Body of pancreas (tissue), 4 donors: Measurements from ENCODE around the gene C5.

ENCODE experiments used
- POLR2A ChIP-seq, 3 donors: fragments of 450-650 bp; IDR thresholded peaks; one replicate each; pipeline ENCODE4 v1.6.1; 2016; ENCODE audit warnings: antibody characterized with exemption in 3 of 3, mild to moderate bottlenecking in 2 of 3
- TF ChIP-seq, protein P1 (sequence below), 7 experiments: fragments of 450-650 bp in 4 of 7; fragments of 200-600 bp in 3 of 7; sonication (generic) in 3 of 7; IDR thresholded peaks; one replicate each; pipeline ENCODE4 v1.5.1; 2016 to 2019; ENCODE audit warnings: antibody characterized with exemption in 7 of 7

DNA sequence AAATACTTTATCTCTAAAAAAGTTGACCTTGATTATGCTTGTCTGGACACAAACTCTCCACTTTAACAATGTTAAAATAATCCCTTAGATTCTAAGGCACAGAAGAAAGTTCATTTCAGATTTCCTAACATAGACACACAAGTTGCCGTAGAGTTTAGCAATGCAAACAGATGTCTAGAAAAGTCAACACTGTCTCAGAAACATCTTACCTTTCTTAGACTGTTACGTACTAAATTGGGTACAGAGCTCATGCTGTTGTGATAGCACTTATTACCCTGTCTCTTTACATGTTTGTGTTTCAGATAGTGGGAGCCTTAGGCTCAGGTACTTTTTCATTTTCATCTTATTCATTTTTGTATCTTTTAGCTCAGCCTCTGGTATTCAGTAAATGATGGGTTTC, 52.0 kb downstream of the C5 start:
- TF ChIP-seq, protein P1, sequence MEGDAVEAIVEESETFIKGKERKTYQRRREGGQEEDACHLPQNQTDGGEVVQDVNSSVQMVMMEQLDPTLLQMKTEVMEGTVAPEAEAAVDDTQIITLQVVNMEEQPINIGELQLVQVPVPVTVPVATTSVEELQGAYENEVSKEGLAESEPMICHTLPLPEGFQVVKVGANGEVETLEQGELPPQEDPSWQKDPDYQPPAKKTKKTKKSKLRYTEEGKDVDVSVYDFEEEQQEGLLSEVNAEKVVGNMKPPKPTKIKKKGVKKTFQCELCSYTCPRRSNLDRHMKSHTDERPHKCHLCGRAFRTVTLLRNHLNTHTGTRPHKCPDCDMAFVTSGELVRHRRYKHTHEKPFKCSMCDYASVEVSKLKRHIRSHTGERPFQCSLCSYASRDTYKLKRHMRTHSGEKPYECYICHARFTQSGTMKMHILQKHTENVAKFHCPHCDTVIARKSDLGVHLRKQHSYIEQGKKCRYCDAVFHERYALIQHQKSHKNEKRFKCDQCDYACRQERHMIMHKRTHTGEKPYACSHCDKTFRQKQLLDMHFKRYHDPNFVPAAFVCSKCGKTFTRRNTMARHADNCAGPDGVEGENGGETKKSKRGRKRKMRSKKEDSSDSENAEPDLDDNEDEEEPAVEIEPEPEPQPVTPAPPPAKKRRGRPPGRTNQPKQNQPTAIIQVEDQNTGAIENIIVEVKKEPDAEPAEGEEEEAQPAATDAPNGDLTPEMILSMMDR (IDR thresholded peaks at IDR 0.05): no peak
- TF ChIP-seq POLR2A (IDR thresholded peaks at IDR 0.05): no peak
